ENCODE data around the gene CYP2C18.
"Not testable (repeated sequence)": the region's sequence is repeated elsewhere in the genome, so short reads cannot be mapped to it uniquely, and the experiment has no call there.

The CYP2C18 gene

DNA sequence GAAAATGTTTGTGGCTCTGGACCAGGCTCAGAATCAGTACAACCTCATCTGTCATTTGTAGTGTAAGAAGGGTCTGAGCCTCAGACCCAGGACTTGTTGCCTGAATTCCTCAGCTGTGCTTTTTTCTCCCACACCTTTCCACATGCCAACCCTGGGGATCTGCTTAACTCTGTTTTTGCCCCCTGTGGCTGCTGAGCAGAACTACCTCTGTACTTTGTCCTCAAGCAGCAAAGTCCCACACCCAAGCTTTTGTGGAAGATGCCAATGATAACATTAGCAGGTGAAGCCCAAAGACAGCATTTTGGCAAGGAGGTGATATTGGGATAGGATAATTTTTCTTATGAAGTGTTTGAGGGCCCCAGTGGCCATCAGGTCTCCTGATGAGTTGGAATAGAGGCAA, 5.8 kb upstream of the CYP2C18 start:
- no peak overlapping the region for H3K4me2 ChIP-seq (ENCODE audit: low read length)
- no peak overlapping the region for H3K23ac ChIP-seq (ENCODE audit: low read length)
- H3K9me3 ChIP-seq (ENCODE audit: insufficient read depth, low read depth, low read length): no peaks in the 10 kb centered on the region
- no peaks in the 10 kb centered on the region for H3K79me2 ChIP-seq (ENCODE audit: control insufficient read depth, insufficient read depth, low read length, poor library complexity)
- H4K8ac ChIP-seq (ENCODE audit: low read depth, low read length): no peak overlapping the region
- H3K27ac ChIP-seq (ENCODE audit: low read depth, low read length): no peak overlapping the region
- no peak overlapping the region for H4K12ac ChIP-seq (ENCODE audit: low read depth, low read length)
- no peak overlapping the region for H2AK5ac ChIP-seq (ENCODE audit: low read length)
- no peak overlapping the region for H3K14ac ChIP-seq (ENCODE audit: low read length)
- no peak overlapping the region for H2BK12ac ChIP-seq (ENCODE audit: low read length)
- DNase-seq: no peak
- H3K4me3 ChIP-seq (ENCODE audit: low read depth, low read length): no peak overlapping the region
- no peak overlapping the region for H3K18ac ChIP-seq (ENCODE audit: low read length)
- H3K27me3 ChIP-seq (ENCODE audit: insufficient read depth, low read length): no peaks in the 10 kb centered on the region
- no peak overlapping the region for H4K91ac ChIP-seq (ENCODE audit: low read depth, low read length)
- no peak overlapping the region for H2BK5ac ChIP-seq (ENCODE audit: low read depth, low read length, poor library complexity)
- H2AFZ ChIP-seq (ENCODE audit: insufficient read depth, low read length, poor library complexity): no peak overlapping the region
- no peak overlapping the region for H2BK120ac ChIP-seq (ENCODE audit: insufficient read depth, low read length, poor library complexity)
- no peaks in the 10 kb centered on the region for H3K36me3 ChIP-seq (ENCODE audit: control insufficient read depth in 1 of 2, insufficient read depth in 2 of 2, low read length in 2 of 2)
- no peaks in the 10 kb centered on the region for H3K4me1 ChIP-seq (ENCODE audit: control insufficient read depth in 1 of 2, insufficient read depth in 2 of 2, low read length in 2 of 2)
- no peak overlapping the region for H3K4ac ChIP-seq (ENCODE audit: low read depth, low read length)
- no peak overlapping the region for H3K9ac ChIP-seq (ENCODE audit: low read length)
- H3K79me1 ChIP-seq (ENCODE audit: low read length): no peaks in the 10 kb centered on the region

DNA sequence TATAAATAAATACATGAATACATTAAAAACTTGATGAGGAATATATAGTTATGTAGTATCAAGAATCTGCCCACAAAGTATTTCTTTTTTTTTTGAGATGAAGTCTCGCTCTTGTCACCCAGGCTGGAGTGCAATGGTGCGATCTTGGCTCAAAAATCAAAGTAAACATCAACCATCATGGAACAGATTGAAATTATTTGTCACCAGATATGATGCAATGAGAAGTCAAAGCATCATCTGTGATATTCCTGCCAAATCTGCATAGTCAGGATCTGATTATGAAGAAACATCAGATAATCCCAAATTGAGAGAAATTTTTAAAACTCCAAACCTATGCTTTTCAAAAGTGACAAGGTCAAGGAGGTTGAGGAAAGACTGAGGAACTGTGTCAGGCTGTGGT, 5.1 kb upstream of the CYP2C18 start:
- no peaks in the 10 kb centered on the region for H3K9me3 ChIP-seq (ENCODE audit: insufficient read depth, low read depth, low read length)
- H4K91ac ChIP-seq (ENCODE audit: low read depth, low read length): no peak overlapping the region
- DNase-seq: no peak
- H3K36me3 ChIP-seq (ENCODE audit: control insufficient read depth in 1 of 2, insufficient read depth in 2 of 2, low read length in 2 of 2): no peaks in the 10 kb centered on the region
- no peak overlapping the region for H3K9ac ChIP-seq (ENCODE audit: low read length)
- H3K27me3 ChIP-seq (ENCODE audit: insufficient read depth, low read length): no peaks in the 10 kb centered on the region
- no peak overlapping the region for H3K4ac ChIP-seq (ENCODE audit: low read depth, low read length)
- no peaks in the 10 kb centered on the region for H3K79me2 ChIP-seq (ENCODE audit: control insufficient read depth, insufficient read depth, low read length, poor library complexity)
- H2BK5ac ChIP-seq (ENCODE audit: low read depth, low read length, poor library complexity): no peak overlapping the region
- H3K4me3 ChIP-seq (ENCODE audit: low read depth, low read length): no peak overlapping the region
- H2AK5ac ChIP-seq (ENCODE audit: low read length): no peak overlapping the region
- H2BK120ac ChIP-seq (ENCODE audit: insufficient read depth, low read length, poor library complexity): no peak overlapping the region
- peaks cover 0 to 3% of the 10 kb centered on the region in 2 experiments for H3K4me1 ChIP-seq (ENCODE audit: control insufficient read depth in 1 of 2, insufficient read depth in 2 of 2, low read length in 2 of 2)
- WGBS (ENCODE audit: extremely low coverage, insufficient coverage, insufficient read length): no CpG with 5 or more reads among the region's 2 CpGs
- no peak overlapping the region for H3K23ac ChIP-seq (ENCODE audit: low read length)
- no peak overlapping the region for H2BK12ac ChIP-seq (ENCODE audit: low read length)
- no peak overlapping the region for H3K18ac ChIP-seq (ENCODE audit: low read length)
- no peak overlapping the region for H3K27ac ChIP-seq (ENCODE audit: low read depth, low read length)
- H2AFZ ChIP-seq (ENCODE audit: insufficient read depth, low read length, poor library complexity): no peak overlapping the region
- H3K14ac ChIP-seq (ENCODE audit: low read length): no peak overlapping the region
- no peak overlapping the region for H4K8ac ChIP-seq (ENCODE audit: low read depth, low read length)
- no peaks in the 10 kb centered on the region for H3K79me1 ChIP-seq (ENCODE audit: low read length)
- no peak overlapping the region for H4K12ac ChIP-seq (ENCODE audit: low read depth, low read length)
- no peak overlapping the region for H3K4me2 ChIP-seq (ENCODE audit: low read length)

DNA sequence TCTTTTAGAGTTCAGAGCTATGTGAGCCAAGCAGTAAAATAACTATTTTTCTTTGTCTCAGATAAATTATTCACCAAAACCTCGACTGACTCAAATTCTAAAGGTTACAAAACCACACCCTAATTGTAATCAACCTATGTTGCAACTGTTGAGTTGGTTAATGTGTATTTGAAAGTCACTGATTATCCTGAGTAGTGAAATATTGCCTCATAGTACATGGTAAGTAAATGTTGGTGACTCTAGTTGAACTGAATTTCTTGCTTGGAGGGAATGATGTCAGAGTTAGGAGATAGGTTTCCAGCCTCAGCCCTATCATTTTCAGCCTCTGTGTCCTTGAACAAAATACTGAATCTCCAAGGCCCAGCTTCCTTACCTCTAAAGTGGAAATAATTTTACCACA, 3.0 kb upstream of the CYP2C18 start:
- no peak overlapping the region for H2BK120ac ChIP-seq (ENCODE audit: insufficient read depth, low read length, poor library complexity)
- no peak overlapping the region for H3K4me3 ChIP-seq (ENCODE audit: low read depth, low read length)

DNA sequence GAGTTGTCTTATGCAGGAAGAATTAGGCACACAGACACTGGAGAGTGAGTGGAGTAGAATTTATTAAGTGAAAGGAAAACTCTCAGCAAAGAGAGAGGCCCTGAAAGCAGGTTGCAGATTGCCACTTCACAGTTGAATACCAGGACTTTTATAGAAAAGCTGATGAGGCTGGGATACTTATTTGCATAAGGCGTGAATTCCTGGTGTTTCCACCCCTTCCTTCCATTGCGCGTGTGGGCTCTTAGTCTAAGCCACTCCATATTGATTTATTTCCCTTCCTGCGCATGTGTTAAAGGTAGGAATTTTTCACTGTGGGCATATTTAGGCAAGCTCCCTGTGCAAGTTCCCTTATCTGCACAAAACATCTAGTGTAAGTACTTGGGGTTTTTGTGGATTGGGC, 893 bp upstream of the CYP2C18 start:
- DNase-seq; H3K23ac ChIP-seq (ENCODE audit: low read length); H3K27ac ChIP-seq (ENCODE audit: low read depth, low read length); H4K91ac ChIP-seq (ENCODE audit: low read depth, low read length); H2AFZ ChIP-seq (ENCODE audit: insufficient read depth, low read length, poor library complexity); H3K4me2 ChIP-seq (ENCODE audit: low read length); H3K9ac ChIP-seq (ENCODE audit: low read length); H3K4me3 ChIP-seq (ENCODE audit: low read depth, low read length); H3K36me3 ChIP-seq (ENCODE audit: control insufficient read depth in 1 of 2, insufficient read depth in 2 of 2, low read length in 2 of 2); H3K4me1 ChIP-seq (ENCODE audit: control insufficient read depth in 1 of 2, insufficient read depth in 2 of 2, low read length in 2 of 2); H3K9me3 ChIP-seq (ENCODE audit: insufficient read depth, low read depth, low read length); H3K18ac ChIP-seq (ENCODE audit: low read length); H2AK5ac ChIP-seq (ENCODE audit: low read length); H4K12ac ChIP-seq (ENCODE audit: low read depth, low read length); H3K79me2 ChIP-seq (ENCODE audit: control insufficient read depth, insufficient read depth, low read length, poor library complexity); H3K79me1 ChIP-seq (ENCODE audit: low read length); H2BK5ac ChIP-seq (ENCODE audit: low read depth, low read length, poor library complexity); H3K27me3 ChIP-seq (ENCODE audit: insufficient read depth, low read length); H4K8ac ChIP-seq (ENCODE audit: low read depth, low read length); H3K4ac ChIP-seq (ENCODE audit: low read depth, low read length); H2BK12ac ChIP-seq (ENCODE audit: low read length); H2BK120ac ChIP-seq (ENCODE audit: insufficient read depth, low read length, poor library complexity); H3K14ac ChIP-seq (ENCODE audit: low read length): not testable (repeated sequence)
- no CpG with 5 or more reads among the region's 4 CpGs for WGBS (ENCODE audit: extremely low coverage, insufficient coverage, insufficient read length)

More for the DNA sequence above, 3.0 kb upstream of the CYP2C18 start:
- H2BK5ac ChIP-seq (ENCODE audit: low read depth, low read length, poor library complexity): no peak overlapping the region
- no peak overlapping the region for H3K23ac ChIP-seq (ENCODE audit: low read length)
- H3K4me1 ChIP-seq (ENCODE audit: control insufficient read depth in 1 of 2, insufficient read depth in 2 of 2, low read length in 2 of 2): peaks cover 0 to 5% of the 10 kb centered on the region in 2 experiments
- no peaks in the 10 kb centered on the region for H3K79me2 ChIP-seq (ENCODE audit: control insufficient read depth, insufficient read depth, low read length, poor library complexity)
- no peaks in the 10 kb centered on the region for H3K79me1 ChIP-seq (ENCODE audit: low read length)
- no peak overlapping the region for H2AK5ac ChIP-seq (ENCODE audit: low read length)
- H3K18ac ChIP-seq (ENCODE audit: low read length): no peak overlapping the region
- no peak overlapping the region for H3K4ac ChIP-seq (ENCODE audit: low read depth, low read length)
- no peak overlapping the region for H3K9ac ChIP-seq (ENCODE audit: low read length)
- no peak overlapping the region for H4K8ac ChIP-seq (ENCODE audit: low read depth, low read length)
- no peaks in the 10 kb centered on the region for H3K27me3 ChIP-seq (ENCODE audit: insufficient read depth, low read length)
- H3K14ac ChIP-seq (ENCODE audit: low read length): no peak overlapping the region
- H4K12ac ChIP-seq (ENCODE audit: low read depth, low read length): no peak overlapping the region
- no peaks in the 10 kb centered on the region for H3K36me3 ChIP-seq (ENCODE audit: control insufficient read depth in 1 of 2, insufficient read depth in 2 of 2, low read length in 2 of 2)
- DNase-seq: no peak
- H2BK12ac ChIP-seq (ENCODE audit: low read length): no peak overlapping the region
- no peak overlapping the region for H3K27ac ChIP-seq (ENCODE audit: low read depth, low read length)
- no CpG with 5 or more reads among the region's 1 CpG for WGBS (ENCODE audit: extremely low coverage, insufficient coverage, insufficient read length)
- H2AFZ ChIP-seq (ENCODE audit: insufficient read depth, low read length, poor library complexity): no peak overlapping the region
- no peaks in the 10 kb centered on the region for H3K9me3 ChIP-seq (ENCODE audit: insufficient read depth, low read depth, low read length)
- H3K4me2 ChIP-seq (ENCODE audit: low read length): no peak overlapping the region
- no peak overlapping the region for H4K91ac ChIP-seq (ENCODE audit: low read depth, low read length)

Data from trophoblast cell (in vitro differentiated cells and primary cell).